GM12865 (cell line): ENCODE data around the gene BCAR3.
"Not testable (repeated sequence)": the region's sequence is repeated elsewhere in the genome, so short reads cannot be mapped to it uniquely, and the experiment has no call there.

ENCODE experiments used
- DNase-seq: peaks from one replicate; pipeline ENCODE4 v3.0.0; 2010; ENCODE audit warnings: low read depth
- H3K4me3 ChIP-seq: 2 replicates; pipeline ENCODE4 v1.5.1; 2011; ENCODE audit warnings: mild to moderate bottlenecking, low read depth, low read length, control low read depth
- CTCF ChIP-seq: IDR thresholded peaks from 2 replicates; pipeline ENCODE4 v1.5.1; 2011; ENCODE audit warnings: low read length, control low read depth, low read depth, inconsistent platforms; ENCODE audit not compliant: insufficient read depth; ENCODE audit errors: missing control alignments

The BCAR3 gene

DNA sequence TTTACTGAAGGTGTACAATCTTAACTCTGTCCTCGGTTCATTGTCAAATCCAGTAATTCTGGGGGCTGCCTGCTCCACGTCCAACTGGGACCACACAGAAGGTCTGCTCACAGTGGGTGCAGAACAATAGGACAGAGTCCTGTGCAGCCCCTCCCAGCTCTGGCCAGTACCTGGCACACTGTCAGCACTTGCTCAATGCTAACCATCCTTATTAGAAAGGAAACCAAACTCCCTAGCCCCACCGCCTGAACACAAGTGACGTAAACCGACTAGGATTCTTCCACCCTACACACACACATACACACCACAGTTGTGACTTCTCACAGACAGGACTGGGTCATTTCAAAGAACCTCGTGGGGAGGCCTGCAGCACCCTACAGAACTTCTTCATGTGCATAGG lies 5.2 kb downstream of the BCAR3 start:
- TF ChIP-seq CTCF: no peak
- H3K4me3 ChIP-seq: no peak overlapping the region
- no peak for DNase-seq

DNA sequence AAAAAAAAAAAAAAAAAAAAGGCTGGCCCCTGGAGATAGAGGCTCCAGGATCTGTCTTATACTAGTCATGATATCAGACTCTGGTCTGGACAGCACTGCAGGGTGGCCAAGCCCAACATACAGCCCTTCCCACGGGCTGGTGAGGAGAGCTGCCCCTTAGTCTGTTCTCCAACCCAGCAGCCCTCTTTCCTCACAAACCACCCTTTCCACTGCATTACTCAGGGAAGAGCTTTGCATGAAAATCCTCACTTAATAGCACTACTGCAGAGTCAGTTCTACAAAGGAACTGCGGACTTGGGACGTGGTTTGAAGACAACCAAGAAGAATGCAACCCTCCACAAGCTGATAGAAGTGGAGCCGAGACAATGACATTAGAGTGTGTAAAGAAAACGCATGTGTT lies 5.7 kb downstream of the BCAR3 start:
- no peak for DNase-seq
- TF ChIP-seq CTCF: no peak
- H3K4me3 ChIP-seq: no peak overlapping the region

- no peak for TF ChIP-seq CTCF
- no peak for DNase-seq
- no peak overlapping the region for H3K4me3 ChIP-seq
These were observed 6.4 kb downstream of the BCAR3 start for GRCh38 chr1:93675271-93675670.

DNA sequence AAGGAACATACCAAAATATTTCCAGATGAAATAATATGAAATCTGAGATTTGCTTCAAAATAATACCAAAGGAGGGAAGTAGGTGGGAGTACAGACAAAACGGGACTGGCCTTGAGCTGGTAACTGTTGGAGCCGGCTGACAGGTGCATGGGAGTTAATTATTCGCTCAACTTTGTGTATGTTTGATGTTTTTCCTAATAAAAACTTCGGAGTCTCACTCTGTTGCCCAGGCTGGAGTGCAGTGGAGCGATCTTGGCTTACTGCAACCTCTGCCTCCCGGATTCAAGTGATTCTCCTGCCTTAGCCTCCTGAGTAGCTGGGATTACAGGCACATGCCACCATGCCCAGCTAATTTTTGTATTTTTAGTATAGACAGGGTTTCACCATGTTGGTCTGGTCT lies 7.6 kb downstream of the BCAR3 start:
- not testable (repeated sequence) for DNase-seq, H3K4me3 ChIP-seq

- H3K4me3 ChIP-seq: no peak overlapping the region
- TF ChIP-seq CTCF: no peak
- DNase-seq: no peak
These were observed 8.3 kb downstream of the BCAR3 start for GRCh38 chr1:93673163-93673829.

GRCh38 chr1:93672477-93673162 lies 9.0 kb downstream of the BCAR3 start:
- DNase-seq: no peak
- TF ChIP-seq CTCF: no peak
- no peak overlapping the region for H3K4me3 ChIP-seq

DNA sequence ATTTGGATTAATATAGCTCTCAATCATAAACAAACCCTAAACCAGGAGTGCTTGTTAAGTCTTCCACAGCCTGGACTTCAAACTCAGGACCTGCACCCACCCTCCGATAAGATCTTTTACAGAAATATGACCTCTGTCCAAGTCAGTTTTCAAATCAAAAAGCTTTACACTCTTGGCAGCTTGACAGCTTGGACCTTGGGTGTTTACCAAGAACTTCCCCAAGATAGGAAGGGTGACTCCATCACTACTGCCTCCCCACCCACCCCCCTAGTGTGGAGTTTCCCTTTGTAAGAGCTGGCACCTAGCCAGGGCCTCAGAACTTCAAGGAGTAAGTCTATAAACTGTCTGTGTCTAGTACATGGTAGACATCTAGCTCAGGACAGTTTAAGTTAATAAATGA lies 9.6 kb downstream of the BCAR3 start:
- peak; percentile 24 for DNase-seq

More for the DNA sequence above, 9.6 kb downstream of the BCAR3 start:
- H3K4me3 ChIP-seq: no peak overlapping the region
- no peak for TF ChIP-seq CTCF
